ENCODE results near the gene MRPL55. TPM values are rescaled to one million over a fixed set of nuclear protein-coding genes. Genes with fewer than 3 reads are reported as not detected.
"Not testable (repeated sequence)": the region's sequence is repeated elsewhere in the genome, so short reads cannot be mapped to it uniquely, and the experiment has no call there.

MRPL55 gene
- total RNA-seq, 1 experiment from 2014 or later: 55.0 TPM

DNA sequence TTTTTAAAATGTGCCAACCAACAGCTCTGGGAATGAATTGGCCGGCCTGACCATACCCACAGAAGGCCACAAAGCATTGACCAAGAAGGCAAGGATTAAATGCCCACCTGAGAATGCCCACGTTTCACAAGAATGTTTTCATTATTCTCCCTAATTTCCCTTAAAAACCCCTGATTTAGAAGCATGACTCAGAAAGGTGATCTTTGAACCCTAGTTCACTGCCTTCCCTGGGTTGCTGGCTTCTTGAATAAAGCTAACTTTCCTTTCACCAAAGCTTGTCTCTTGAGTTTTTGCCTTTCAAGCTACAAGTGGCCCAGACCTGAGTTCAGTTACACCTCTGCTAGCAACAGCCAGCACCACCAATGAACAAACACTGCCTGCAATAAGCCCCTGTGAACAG is 14.4 kb upstream of the MRPL55 start:
- no peak for DNase-seq (ENCODE audit: low read depth)

DNA sequence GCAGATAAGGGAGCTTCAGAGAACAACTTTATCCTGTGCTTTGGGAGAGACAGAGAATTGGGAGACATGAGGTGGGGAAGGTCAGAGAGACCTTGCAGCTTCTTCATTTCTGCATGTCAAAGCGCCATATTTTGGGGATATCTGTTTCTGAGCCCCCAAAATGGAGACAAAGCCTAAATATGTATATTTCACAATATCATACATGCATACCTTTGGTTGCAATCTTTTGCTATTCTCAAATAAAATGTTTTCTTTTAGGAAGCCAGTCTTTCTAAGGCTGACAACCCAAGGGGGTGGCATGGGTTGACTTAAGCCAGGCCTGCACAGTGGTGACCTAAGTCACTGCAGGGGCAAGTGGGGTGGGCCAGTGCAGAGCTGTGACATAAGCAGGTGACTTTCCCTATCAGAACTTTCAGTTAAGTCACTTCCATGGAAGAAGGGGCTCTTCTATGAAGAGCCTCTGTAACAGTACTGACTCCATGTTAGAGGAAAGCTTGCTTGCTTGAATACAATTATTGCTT is 13.9 kb upstream of the MRPL55 start:
- DNase-seq (ENCODE audit: low read depth): no peak

DNA sequence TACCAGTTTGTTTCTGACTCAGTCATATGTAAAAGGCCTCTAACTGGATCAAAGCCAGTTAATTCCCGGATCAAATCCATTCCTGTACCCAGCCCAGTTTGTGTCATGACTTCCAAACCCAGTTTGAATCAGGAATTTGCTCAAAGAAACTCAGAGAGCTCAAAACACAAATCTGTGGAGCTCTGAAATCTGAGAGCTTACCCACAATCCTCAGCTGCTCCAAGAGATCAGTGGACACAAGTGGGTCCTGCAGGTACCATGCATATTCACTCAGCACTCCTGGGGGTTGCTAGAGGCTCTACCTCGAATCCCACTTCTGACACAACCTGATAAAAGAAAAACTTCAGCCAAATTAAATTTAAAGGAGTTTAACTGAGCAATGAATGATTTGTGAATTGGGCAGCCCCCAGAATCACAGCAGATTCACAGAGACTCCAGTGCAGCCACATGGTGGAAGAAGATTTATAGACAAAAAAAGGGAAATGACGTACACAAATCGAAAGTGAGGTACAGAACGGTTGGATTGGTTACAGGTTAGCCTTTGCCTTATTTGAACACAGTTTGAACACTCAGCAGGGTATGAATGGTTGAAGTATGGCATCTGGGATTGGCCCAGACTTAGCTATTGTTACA is 11.9 kb upstream of the MRPL55 start:
- DNase-seq (ENCODE audit: low read depth): peak; percentile 24

DNA sequence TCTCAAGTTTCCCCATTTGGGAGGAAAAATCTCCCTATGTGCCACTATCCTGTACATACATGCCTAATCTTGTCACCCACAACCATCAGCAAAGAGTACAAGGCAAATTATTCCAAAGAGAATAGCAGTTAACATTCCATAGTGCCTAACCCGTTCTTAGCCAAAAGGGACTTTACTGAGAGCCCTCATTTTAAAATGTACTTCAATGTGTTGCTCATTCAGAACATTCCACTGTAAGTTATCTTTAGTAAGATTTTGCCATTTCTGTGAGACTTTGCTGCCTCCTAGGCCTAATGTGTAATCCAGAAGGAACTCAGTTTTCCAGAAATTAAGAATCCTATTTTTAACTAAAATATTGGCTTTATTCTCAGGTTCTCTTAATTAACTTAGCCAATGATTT is 11.3 kb upstream of the MRPL55 start:
- DNase-seq (ENCODE audit: low read depth): no peak

DNA sequence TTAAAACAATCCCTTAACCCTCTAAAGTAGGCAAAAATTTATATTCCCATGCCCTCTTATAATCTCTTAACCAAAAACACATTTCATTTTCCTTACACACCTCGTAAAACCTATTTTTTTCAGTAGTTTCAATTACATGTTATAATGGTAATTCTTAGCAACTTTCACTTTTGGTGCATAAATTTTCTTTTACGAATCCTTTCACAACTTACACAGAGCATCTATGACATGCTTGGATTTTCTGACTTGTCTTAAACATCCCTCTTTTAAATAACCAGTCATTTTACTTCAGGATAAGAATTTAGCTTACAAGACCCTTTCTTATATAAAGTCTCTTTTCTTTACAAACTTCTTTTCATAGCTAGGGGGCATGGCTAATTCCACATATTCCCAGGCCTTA is 8.9 kb upstream of the MRPL55 start:
- peak; percentile 29 for DNase-seq (ENCODE audit: low read depth)

DNA sequence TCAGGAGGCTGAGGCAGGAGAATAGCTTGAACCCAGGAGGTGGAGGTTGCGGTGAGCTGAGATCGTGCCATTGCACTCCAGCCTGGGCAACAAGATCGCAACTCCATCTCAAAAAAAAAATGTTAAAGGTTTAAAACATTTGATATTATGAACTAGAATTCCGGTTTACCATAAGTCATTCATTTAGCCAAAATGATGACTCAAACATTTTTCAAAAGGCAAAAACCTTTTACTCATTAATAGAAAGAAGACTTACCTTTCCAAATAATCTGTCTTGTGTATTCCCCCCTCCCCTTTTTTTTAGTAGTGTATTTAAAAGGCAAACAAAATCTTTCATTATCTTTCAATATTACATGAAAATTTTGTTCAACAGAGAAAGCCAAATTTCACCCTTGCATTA is 8.2 kb upstream of the MRPL55 start:
- DNase-seq (ENCODE audit: low read depth): no peak

DNA sequence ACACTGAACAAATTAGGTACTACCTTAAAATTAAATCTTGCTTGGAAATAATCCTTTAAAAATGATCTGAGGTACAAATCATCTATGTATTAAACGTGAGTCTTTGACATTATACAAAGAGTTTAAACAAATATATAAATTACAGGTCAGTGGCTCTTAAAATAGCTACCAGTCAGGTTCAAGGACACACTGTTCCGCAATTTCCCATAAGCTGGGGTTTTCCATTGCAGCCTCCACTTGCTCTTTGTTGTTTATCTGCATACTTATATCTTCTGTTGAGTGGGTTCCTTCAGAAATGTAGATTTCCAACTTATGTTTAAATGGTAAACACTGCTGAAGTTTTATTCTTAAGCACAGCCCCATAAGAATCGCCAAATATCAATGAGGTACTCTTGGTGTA is 5.7 kb upstream of the MRPL55 start:
- no peak for DNase-seq (ENCODE audit: low read depth)

DNA sequence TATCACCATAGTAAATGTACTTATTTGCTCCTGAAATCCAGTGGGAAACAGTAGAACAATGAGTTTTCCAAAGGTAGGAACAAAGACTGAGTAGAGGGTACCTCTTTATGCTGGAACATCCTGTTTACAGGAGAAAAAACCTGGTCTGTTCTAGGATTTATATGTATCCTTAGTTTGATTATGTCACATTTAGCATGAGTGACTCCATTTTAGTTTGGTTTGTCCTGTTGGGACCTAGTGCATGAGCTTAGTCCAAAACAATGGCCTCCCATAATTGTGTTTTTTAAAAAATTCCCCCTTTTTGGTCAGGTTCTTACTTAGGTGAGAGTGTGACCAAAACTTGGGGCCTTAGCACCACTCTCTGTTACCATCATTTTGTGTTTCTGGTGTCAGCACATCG is 3.5 kb upstream of the MRPL55 start:
- DNase-seq (ENCODE audit: low read depth): no peak

DNA sequence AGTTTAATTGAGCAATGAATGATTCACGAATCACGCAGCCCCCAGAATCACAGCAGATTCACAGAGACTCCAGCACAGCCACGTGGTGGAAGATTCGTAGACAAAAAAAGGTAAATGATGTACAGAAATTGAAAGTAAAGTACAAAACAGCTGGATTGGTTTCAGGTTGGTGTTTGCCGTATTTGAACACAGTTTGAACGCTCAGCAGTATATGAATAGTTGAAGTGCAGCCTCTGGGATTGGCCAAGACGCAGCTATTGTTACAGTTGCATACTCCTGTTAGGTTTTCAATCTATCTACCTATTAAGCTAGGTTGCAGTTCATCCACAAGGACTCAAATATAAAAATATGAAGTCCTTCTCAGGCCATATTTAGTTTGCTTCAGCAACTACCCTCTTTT is 3.1 kb upstream of the MRPL55 start:
- no peak for DNase-seq (ENCODE audit: low read depth)

DNA sequence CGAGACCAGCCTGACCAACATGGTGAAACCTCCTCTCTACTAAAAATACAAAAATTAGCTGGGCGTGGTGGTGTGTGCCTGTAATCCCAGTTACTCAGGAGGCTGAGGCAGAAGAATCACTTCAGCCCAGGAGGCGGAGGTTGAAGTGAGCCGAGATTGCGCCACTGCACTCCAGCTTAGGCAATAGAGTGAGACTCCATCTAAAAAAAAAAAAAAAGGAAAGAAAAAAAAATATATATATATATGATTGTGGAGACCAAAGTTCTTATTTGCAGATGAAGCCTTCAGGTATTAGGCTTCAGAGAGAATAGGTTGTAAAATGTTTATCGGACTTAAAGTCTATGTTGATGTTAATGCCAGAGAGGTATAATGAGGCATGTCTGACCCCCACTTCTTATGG is 2.2 kb upstream of the MRPL55 start:
- not testable (repeated sequence) for DNase-seq (ENCODE audit: low read depth)

DNA sequence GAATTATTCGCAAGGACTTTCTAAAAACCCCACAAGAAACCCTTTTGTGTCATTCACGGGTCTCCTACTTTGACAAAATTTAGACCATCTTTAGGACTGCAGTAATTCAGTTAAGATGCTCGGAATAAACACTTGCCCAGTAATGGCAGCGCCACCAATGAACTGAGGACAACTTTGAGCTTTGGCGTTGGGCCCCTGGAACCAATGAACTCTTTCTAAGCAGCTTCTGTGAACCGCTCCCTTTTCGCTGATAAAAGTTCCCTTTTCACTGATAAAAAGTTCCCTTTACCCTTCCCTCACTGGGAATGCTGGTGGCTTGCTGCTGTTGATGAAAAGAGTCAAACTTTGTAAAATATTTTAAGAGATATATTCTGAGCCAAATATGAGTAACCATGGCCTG is 1.5 kb upstream of the MRPL55 start:
- no peak for DNase-seq (ENCODE audit: low read depth)

DNA sequence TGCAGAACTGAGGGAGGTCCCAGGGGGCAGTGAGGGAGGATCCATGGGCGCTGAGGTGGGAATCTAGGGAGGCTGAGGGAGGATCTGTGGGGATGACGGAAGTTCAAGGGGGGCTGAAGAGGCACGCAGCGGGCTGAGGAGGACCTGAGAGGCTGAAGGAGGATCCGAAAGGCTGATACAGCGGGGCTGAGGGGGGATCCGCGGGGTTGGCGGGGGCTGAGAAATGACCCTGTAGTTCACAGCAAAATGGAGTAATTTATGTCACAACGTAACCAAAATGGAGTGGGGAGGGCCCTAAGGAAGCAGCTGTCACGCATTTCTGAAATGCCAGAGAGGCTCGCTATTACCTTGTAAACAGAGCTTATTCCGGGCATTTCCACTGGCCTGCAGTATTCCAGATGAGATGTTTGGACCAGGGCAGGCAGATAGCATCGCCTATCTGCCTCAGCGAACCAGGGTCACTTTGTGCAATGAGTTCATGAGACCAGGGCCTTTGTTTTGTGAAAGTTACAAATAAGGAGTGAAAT is 926 bp upstream of the MRPL55 start:
- DNase-seq (ENCODE audit: low read depth): peak; percentile 66

DNA sequence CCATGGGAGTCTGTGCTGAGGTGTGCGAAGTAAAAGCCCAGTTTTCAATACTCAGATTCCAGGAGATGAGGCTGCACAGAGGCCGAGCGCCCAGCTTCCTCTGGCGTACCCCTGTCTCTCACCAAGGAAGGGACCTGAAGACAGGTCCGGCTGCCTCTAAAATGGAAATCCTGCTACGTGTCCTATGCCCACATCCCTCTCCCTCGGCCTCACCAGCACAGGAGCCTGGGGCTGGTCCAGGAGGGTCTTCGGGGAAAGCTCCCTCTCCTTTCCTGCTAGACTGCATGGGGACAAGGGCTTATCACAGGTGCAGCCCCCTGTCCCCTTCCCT is 392 bp downstream of the MRPL55 start:
- DNase-seq (ENCODE audit: low read depth): no peak

DNA sequence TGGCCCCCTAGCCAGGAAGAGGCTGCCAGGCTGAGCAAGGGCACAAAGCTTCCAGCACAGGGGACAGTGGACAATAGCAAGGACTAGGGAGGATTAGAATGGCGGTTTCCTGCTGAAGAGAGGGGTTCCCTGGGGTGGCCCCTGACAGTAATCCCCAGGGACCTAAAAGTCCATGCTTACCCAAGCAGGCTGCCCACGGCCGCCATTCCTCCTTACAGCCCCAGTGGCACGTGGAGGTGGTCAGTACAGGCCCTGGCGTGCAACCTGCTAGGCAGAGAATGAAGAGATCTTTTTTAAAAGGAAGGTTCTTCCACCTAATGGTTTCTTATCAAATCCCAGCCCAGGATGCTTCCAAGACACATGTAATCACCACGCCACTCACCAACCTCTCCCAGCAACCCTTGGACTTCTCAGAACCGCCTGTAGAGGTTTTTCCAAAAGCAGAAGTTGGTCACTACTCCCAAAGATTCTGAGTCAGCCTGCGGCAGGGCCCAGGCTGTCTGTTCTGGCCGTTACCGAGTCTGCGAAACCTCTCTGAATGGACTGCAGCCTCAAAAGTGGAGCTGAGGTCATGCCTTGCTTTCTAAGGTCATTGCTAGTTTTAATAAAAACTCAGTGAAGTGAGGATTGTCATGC is 926 bp downstream of the MRPL55 start:
- no peak for DNase-seq (ENCODE audit: low read depth)

DNA sequence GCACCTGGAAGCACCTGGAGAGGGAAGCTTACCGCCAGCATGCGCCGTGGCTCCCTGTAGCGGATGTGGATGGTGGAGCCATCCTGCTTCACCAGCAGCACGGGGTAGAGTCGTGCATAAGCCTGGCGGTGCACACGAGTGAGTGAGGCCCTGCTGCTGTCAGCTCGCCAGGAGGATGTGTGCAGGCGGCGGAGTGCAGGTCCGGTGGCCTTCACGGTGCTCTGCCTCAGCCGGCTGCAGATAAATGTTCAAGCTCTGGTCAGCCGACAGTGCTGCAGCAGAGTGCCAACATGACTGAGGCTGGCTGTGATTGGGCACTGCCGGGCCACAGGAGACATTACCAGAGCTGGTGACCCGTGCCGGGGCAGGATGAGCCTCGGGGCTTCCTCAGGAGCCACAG is 1.5 kb downstream of the MRPL55 start:
- no peak for DNase-seq (ENCODE audit: low read depth)

DNA sequence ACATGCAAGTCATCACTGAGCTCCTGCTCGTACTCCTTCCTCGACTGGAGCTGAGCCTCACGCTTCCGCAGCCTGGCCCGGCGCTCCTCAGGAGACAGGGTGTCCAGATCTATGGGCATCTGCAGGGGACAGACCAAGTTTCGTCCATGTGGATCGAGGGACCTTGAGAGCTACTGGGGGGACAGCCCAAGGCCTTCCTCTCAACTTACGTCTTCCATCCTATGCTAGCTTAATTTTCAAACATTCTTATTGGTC is 2.4 kb downstream of the MRPL55 start:
- DNase-seq (ENCODE audit: low read depth): no peak

DNA sequence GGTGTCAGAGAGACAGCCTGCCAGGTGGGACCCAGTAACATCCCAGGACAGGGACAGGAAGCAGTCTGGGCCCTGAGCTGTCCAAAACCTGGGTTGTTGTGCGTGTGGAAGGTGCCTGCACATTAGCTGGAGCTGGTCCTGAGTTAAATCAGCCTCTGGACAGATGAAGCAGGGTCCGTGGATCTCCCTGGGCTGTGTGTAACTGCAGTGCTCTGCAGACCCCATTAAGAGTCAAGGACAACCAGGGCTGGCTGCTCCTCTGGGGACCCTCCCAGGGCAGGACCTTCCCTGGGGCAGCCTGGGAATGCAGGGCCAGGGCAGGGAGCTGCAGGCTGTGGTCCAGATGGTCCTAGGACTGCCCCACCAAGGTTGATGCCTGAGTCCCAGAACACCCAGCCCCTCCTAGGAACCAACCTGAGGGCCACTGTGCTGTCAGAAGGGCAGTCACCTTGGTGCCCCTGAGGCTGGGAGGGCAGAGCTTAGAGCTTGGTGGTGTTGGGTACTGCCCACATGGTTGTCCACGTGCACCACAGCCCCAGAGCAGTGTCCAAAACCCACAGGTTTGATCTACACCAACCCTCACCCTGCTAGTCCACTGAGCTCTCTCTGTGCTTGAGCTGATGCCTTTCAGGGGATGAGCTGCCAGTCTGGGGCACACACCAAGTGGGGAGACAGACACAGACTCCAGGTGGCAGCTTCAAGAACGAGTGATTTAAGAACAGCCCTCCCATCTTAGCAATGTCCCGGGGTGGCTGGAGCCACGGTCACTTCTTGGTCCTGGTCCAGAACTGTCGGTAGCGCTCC is 2.9 kb downstream of the MRPL55 start:
- no peak for DNase-seq (ENCODE audit: low read depth)

DNA sequence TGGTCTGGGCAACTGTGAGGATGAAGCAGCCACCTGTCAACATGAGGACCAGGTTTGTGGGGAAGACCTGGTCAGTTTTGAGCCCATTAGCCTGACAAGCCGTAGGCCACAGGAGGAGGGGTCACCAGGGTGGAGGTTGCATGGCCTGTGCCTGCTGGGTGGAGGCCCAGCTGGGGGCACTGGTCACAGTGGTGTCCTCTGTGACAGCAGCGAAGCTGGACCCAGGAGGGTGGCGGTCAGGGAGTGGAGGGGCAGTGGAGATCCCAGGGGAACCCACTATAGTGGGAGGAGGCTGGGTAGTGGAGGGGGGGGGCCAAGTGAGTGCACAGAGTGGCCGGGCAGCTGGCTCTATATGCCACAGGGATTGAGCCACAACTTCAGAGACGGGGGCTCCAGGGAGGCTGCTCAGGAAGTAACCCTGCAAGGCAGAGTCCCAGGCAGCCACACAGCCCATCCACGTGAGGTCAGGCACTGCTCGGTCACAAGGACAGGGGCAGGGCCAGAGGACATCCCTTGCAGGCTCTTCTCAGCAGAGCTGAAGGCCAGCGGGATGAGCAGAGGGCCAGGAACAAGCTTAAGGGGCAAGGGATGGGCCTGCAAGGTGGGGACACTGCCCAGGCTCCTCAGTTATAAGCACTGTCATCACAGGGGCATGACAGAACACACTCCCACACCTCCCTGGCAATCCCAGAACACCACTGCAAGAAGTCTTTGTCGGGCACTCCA is 3.7 kb downstream of the MRPL55 start:
- no peak for DNase-seq (ENCODE audit: low read depth)

DNA sequence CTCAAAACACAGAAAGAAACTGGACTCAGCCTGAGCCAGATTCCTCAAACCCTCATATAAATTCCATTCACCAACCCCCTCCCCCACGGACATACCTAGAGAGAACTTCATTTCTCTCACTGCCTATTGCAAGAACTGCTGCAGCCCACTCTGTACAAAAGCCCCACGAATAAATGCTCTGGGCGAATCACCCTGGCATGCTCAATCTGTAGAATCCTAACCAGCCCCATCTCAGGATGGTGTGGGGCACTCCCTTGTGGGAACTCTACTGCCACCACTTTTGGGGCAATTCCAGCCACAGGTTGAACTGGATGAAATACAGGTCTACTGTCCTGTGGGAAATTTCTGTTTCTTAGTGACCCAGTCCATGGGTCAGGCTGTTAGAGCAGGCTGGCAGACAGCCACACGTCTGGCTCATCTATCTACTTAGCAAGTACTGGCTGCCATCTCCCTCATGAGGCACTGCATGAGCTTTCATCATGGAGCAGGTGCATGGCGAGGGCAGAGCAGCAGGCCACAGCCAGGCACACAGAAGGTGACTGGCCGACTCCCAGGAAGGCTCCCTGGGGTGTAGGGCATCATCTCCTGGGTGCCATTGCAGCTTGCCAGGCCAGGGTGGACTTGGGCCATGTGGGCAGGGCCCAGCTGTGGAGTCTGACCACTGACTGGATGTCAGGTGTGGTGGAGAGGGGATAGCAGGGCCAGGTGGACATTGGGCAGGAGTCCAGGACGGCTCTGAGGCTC is 4.4 kb downstream of the MRPL55 start:
- no peak for DNase-seq (ENCODE audit: low read depth)

DNA sequence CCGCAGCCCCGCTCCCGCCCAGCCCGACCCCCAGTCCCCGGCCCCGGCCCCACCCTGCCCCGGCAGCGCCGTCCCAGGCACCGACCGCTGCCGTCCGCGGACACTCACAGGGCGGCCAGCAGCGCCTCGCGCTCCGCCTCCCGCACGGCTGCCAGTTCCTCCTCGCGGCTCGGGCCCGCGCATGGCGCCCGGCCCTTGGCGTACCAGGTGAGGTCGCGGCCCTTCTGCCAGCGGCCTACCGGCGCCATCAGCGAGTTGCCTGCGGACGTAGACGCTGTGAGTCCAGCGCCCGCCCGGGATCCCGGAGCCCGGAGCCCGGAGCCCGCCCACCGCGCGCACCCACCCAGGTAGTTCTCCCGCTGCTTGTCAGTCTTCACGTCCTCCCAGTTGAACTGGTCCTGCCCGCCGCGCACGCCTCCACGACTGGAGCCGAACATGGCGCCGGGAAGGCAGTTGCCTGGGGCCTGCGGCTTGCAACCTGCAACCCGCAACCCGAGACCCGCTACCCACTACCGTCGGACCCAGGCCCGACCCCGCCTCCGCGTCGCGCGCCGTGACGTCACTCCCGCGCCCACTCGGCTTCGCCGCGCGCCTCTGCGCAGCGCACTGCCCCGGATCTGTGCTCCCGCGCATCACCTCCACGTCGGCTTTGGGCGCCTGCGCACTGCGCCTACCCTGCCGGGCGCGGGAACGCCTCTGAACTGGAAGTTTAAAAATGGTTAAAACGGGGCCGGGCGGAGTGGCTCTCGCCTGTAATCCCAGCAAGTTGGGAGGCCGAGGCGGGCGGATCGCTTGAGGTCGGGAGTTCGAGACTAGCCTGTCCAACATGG is 6.1 kb downstream of the MRPL55 start, which contains the start of gene C1orf35:
Gene C1orf35 (minus strand): TSS at position 535 of the 830 bp plus-strand sequence. CDS start 98 bp downstream, at position 437.
- peak; percentile 89 for DNase-seq (ENCODE audit: low read depth)
